ENCODE data around the gene IGF1R. TPM values are rescaled to one million over a fixed set of nuclear protein-coding genes. Genes with fewer than 3 reads are reported as not detected.

Gene IGF1R
- total RNA-seq, 5 donors from 2014 or later (not counting 1 experiment from before 2014, with no cell fraction given): 40.3 to 97.2 (median 79.4) TPM

DNA sequence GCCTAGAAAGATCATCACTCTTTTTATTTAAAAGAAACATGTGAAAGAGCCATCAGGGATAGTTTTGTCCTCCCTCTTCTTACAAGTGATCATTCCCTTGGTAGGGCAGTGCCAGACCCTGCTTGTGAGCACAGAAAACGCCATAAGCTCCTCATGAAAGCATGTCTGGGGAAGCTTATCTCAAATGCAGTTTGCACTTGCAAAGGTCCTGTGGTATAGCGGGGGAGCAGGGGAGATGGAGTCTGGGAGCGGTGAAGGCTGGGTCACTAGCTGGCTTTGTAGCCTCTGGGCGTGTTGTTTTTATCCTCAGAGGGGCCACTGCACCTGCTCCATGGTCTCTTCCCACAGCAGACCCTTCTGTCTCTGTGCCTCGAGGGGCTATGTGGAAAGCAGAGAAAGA is 141.9 kb downstream of the IGF1R start:
- H3K4me1 Mint-ChIP-seq: peaks cover 71 to 83% (median 79%) of the 10 kb centered on the region in 3 donors
- peaks cover 0 to 3% of the 10 kb centered on the region in 2 donors for H3K27me3 Mint-ChIP-seq
- WGBS (ENCODE audit: insufficient coverage): 71% methylated on average over 4 of the region's 5 CpGs
- H3K4me3 Mint-ChIP-seq: no peak overlapping the region
- no peak for ATAC-seq (replicated peaks in 1 of 4)
- Histone ChIP-seq H3K36me3 (ENCODE audit: control insufficient read depth in 2 of 2, extremely low read depth in 1 of 2, insufficient read depth in 1 of 2, low read length in 1 of 2) (no peaks in the 10 kb centered on the region), H3K4me3 (ENCODE audit: control insufficient read depth in 1 of 2, extremely low read depth in 1 of 2, low read length in 1 of 2) (no peak overlapping the region), H3K4me1 (ENCODE audit: control insufficient read depth in 1 of 2, extremely low read depth in 1 of 2, insufficient read depth in 2 of 2, low read length in 2 of 2) (peaks cover 5 to 7% of the 10 kb centered on the region in 2 experiments), H3K27ac (ENCODE audit: low read length) (no peak overlapping the region), H3K9me3 (no peaks in the 10 kb centered on the region), H3K27me3 (replicated peaks in 1 of 2; ENCODE audit: control insufficient read depth in 2 of 2, extremely low read depth in 1 of 2, insufficient read depth in 2 of 2, low read length in 1 of 2) (no peaks in the 10 kb centered on the region)
- H3K27ac Mint-ChIP-seq: no peak overlapping the region
- DNase-seq: no peak
- ChIA-PET CTCF (interaction anchor here in 1 of 2 donors (1.3 kb wide), 1 partner anchor 11 kb away, joined by 3 read pairs; no protein-coding TSS in a partner anchor), POLR2A (interaction anchor here in 1 of 2 donors (1.2 kb wide), 1 partner anchor 28 kb away, joined by 3 read pairs; no protein-coding TSS in a partner anchor)
- H3K9me3 Mint-ChIP-seq: no peaks in the 10 kb centered on the region
- H3K36me3 Mint-ChIP-seq: no peaks in the 10 kb centered on the region

GRCh38 chr15:98791046-98791701 is 142.8 kb downstream of the IGF1R start:
- WGBS (ENCODE audit: insufficient coverage): 94% methylated on average over 2 of the region's 2 CpGs
- CTCF ChIA-PET: interaction anchor here in 1 of 2 donors (1.3 to 1.5 kb wide), 2 partner anchors 8 to 12 kb away, joined by 3 read pairs; no protein-coding TSS in a partner anchor

DNA sequence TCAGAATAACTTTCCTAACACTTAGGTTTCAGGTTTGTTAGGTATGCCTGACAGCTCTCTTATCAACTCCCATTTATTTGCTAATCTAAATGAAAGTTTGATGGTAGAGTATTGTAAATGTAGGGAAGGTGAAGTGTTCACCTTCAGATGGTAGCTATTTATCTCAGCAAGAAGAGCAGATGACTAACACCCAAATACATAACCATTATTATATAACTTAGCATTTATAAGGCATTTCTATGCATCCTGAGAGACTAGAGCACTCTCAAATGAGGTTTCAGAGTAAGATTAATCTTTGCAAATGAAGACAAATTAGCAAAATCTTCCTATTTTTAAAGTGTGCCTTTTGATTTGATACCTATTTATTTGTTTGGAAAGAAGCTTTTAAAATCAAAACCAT is 143.8 kb downstream of the IGF1R start:
- Histone ChIP-seq H3K27ac (ENCODE audit: low read length) (no peak overlapping the region), H3K4me3 (ENCODE audit: control insufficient read depth in 1 of 2, extremely low read depth in 1 of 2, low read length in 1 of 2) (no peak overlapping the region), H3K27me3 (replicated peaks in 1 of 2; ENCODE audit: control insufficient read depth in 2 of 2, extremely low read depth in 1 of 2, insufficient read depth in 2 of 2, low read length in 1 of 2) (peaks cover 0 to 4% of the 10 kb centered on the region in 2 experiments), H3K4me1 (ENCODE audit: control insufficient read depth in 1 of 2, extremely low read depth in 1 of 2, insufficient read depth in 2 of 2, low read length in 2 of 2) (peaks cover 3 to 7% of the 10 kb centered on the region in 2 experiments), H3K9me3 (no peaks in the 10 kb centered on the region), H3K36me3 (ENCODE audit: control insufficient read depth in 2 of 2, extremely low read depth in 1 of 2, insufficient read depth in 1 of 2, low read length in 1 of 2) (no peaks in the 10 kb centered on the region)
- ChIA-PET POLR2A (interaction anchor here (0.6 to 0.8 kb wide), 2 partner anchors 107 to 139 kb away, joined by 4 read pairs; no protein-coding TSS in a partner anchor), CTCF (interaction anchor here in 1 of 2 donors (0.5 to 1.5 kb wide), 2 partner anchors 9 to 279 kb away, joined by 3 read pairs; no protein-coding TSS in a partner anchor)
- DNase-seq: no peak
- H3K4me1 Mint-ChIP-seq: peaks cover 72 to 84% (median 81%) of the 10 kb centered on the region in 3 donors
- H3K36me3 Mint-ChIP-seq: no peaks in the 10 kb centered on the region
- no peaks in the 10 kb centered on the region for H3K9me3 Mint-ChIP-seq
- ATAC-seq (replicated peaks in 1 of 4): no peak
- H3K27ac Mint-ChIP-seq: no peak overlapping the region
- H3K4me3 Mint-ChIP-seq: no peak overlapping the region
- peaks cover 0 to 3% of the 10 kb centered on the region in 2 donors for H3K27me3 Mint-ChIP-seq

More at GRCh38 chr15:98791046-98791701, 142.8 kb downstream of the IGF1R start:
- Histone ChIP-seq H3K9me3 (no peaks in the 10 kb centered on the region), H3K36me3 (ENCODE audit: control insufficient read depth in 2 of 2, extremely low read depth in 1 of 2, insufficient read depth in 1 of 2, low read length in 1 of 2) (no peaks in the 10 kb centered on the region), H3K27me3 (replicated peaks in 1 of 2; ENCODE audit: control insufficient read depth in 2 of 2, extremely low read depth in 1 of 2, insufficient read depth in 2 of 2, low read length in 1 of 2) (no peaks in the 10 kb centered on the region), H3K27ac (ENCODE audit: low read length) (no peak overlapping the region), H3K4me3 (ENCODE audit: control insufficient read depth in 1 of 2, extremely low read depth in 1 of 2, low read length in 1 of 2) (no peak overlapping the region), H3K4me1 (ENCODE audit: control insufficient read depth in 1 of 2, extremely low read depth in 1 of 2, insufficient read depth in 2 of 2, low read length in 2 of 2) (peaks cover 2 to 3% of the 10 kb centered on the region in 2 experiments)
- H3K36me3 Mint-ChIP-seq: no peaks in the 10 kb centered on the region
- POLR2A ChIA-PET: interaction anchor here in 1 of 2 donors (1.2 kb wide), 1 partner anchor 29 kb away, joined by 3 read pairs; no protein-coding TSS in a partner anchor
- DNase-seq: no peak
- peaks cover 0 to 3% of the 10 kb centered on the region in 2 donors for H3K27me3 Mint-ChIP-seq
- H3K9me3 Mint-ChIP-seq: no peaks in the 10 kb centered on the region
- no peak overlapping the region for H3K27ac Mint-ChIP-seq
- H3K4me3 Mint-ChIP-seq: no peak overlapping the region
- no peak for ATAC-seq (replicated peaks in 1 of 4)
- peaks cover 76 to 86% (median 76%) of the 10 kb centered on the region in 3 donors for H3K4me1 Mint-ChIP-seq

DNA sequence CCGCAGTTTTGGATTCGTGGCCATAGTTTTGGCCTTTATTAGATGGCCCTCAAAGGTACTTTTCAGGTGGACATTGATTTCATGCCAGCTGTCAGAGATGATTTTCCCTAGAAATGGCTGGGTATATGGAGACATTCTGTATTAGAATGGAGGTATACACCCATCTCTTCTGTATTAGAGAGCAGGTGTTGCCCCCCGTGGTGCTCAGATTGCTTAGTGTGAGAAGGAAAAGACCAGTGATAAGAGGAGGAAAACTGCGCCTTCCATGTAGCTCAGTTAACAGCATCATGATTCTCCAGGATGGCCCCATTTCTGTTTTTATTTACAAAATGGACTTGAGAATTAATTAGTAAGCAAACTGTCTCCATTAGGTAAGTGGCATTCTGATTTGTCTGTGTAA is 145.9 kb downstream of the IGF1R start:
- DNase-seq (no peak), ATAC-seq (replicated peaks in 1 of 4) (no peak)
- no peak overlapping the region for H3K4me3 Mint-ChIP-seq
- Histone ChIP-seq H3K36me3 (ENCODE audit: control insufficient read depth in 2 of 2, extremely low read depth in 1 of 2, insufficient read depth in 1 of 2, low read length in 1 of 2) (no peaks in the 10 kb centered on the region), H3K4me1 (ENCODE audit: control insufficient read depth in 1 of 2, extremely low read depth in 1 of 2, insufficient read depth in 2 of 2, low read length in 2 of 2) (peaks cover 0 to 11% of the 10 kb centered on the region in 2 experiments), H3K27me3 (replicated peaks in 1 of 2; ENCODE audit: control insufficient read depth in 2 of 2, extremely low read depth in 1 of 2, insufficient read depth in 2 of 2, low read length in 1 of 2) (peaks cover 0 to 4% of the 10 kb centered on the region in 2 experiments), H3K4me3 (ENCODE audit: control insufficient read depth in 1 of 2, extremely low read depth in 1 of 2, low read length in 1 of 2) (no peak overlapping the region), H3K9me3 (no peaks in the 10 kb centered on the region), H3K27ac (ENCODE audit: low read length) (no peak overlapping the region)
- POLR2A ChIA-PET: interaction anchor here in 1 of 2 donors (1.0 kb wide), 1 partner anchor 12 kb away, joined by 3 read pairs; no protein-coding TSS in a partner anchor
- H3K9me3 Mint-ChIP-seq: no peaks in the 10 kb centered on the region
- 93% methylated on average over 2 of the region's 4 CpGs for WGBS (ENCODE audit: insufficient coverage)
- no peak overlapping the region for H3K27ac Mint-ChIP-seq
- peaks cover 0 to 3% of the 10 kb centered on the region in 2 donors for H3K27me3 Mint-ChIP-seq
- CTCF ChIA-PET: no interaction called here
- H3K36me3 Mint-ChIP-seq: no peaks in the 10 kb centered on the region
- peaks cover 73 to 85% (median 81%) of the 10 kb centered on the region in 3 donors for H3K4me1 Mint-ChIP-seq

- no peaks in the 10 kb centered on the region for H3K36me3 ChIP-seq (ENCODE audit: control insufficient read depth in 2 of 2, extremely low read depth in 1 of 2, insufficient read depth in 1 of 2, low read length in 1 of 2)
- peaks cover 0 to 14% of the 10 kb centered on the region in 2 experiments for H3K4me1 ChIP-seq (ENCODE audit: control insufficient read depth in 1 of 2, extremely low read depth in 1 of 2, insufficient read depth in 2 of 2, low read length in 2 of 2)
- POLR2A ChIA-PET: no interaction called here
- ATAC-seq (replicated peaks in 1 of 4): no peak
- no peak overlapping the region for H3K4me3 ChIP-seq (ENCODE audit: control insufficient read depth in 1 of 2, extremely low read depth in 1 of 2, low read length in 1 of 2)
- H3K27me3 ChIP-seq (replicated peaks in 1 of 2; ENCODE audit: control insufficient read depth in 2 of 2, extremely low read depth in 1 of 2, insufficient read depth in 2 of 2, low read length in 1 of 2): peaks cover 0 to 4% of the 10 kb centered on the region in 2 experiments
- CTCF ChIA-PET: interaction anchor here in 1 of 2 donors (0.6 kb wide), 1 partner anchor 44 kb away, joined by 3 read pairs; no protein-coding TSS in a partner anchor
- DNase-seq: no peak
- H3K27me3 Mint-ChIP-seq: no peaks in the 10 kb centered on the region
- 100% methylated on average over 1 of the region's 3 CpGs for WGBS (ENCODE audit: insufficient coverage)
- no peaks in the 10 kb centered on the region for H3K9me3 Mint-ChIP-seq
- H3K27ac Mint-ChIP-seq: no peak overlapping the region
- H3K4me1 Mint-ChIP-seq: peaks cover 74 to 85% (median 81%) of the 10 kb centered on the region in 3 donors
- H3K4me3 Mint-ChIP-seq: no peak overlapping the region
- no peaks in the 10 kb centered on the region for H3K36me3 Mint-ChIP-seq
- H3K9me3 ChIP-seq: no peaks in the 10 kb centered on the region
- H3K27ac ChIP-seq (ENCODE audit: low read length): no peak overlapping the region
Observed at GRCh38 chr15:98794748-98795147, 146.4 kb downstream of the IGF1R start.

GRCh38 chr15:98795980-98796379 is 147.6 kb downstream of the IGF1R start:
- Histone ChIP-seq H3K4me1 (ENCODE audit: control insufficient read depth in 1 of 2, extremely low read depth in 1 of 2, insufficient read depth in 2 of 2, low read length in 2 of 2) (peaks cover 10 to 20% of the 10 kb centered on the region in 2 experiments), H3K27me3 (replicated peaks in 1 of 2; ENCODE audit: control insufficient read depth in 2 of 2, extremely low read depth in 1 of 2, insufficient read depth in 2 of 2, low read length in 1 of 2) (peaks cover 0 to 4% of the 10 kb centered on the region in 2 experiments), H3K27ac (ENCODE audit: low read length) (no peak overlapping the region), H3K4me3 (ENCODE audit: control insufficient read depth in 1 of 2, extremely low read depth in 1 of 2, low read length in 1 of 2) (no peak overlapping the region), H3K9me3 (no peaks in the 10 kb centered on the region), H3K36me3 (ENCODE audit: control insufficient read depth in 2 of 2, extremely low read depth in 1 of 2, insufficient read depth in 1 of 2, low read length in 1 of 2) (no peaks in the 10 kb centered on the region)
- Mint-ChIP-seq H3K36me3 (no peaks in the 10 kb centered on the region), H3K27ac (no peak overlapping the region), H3K9me3 (no peaks in the 10 kb centered on the region), H3K4me3 (no peak overlapping the region), H3K4me1 (peaks cover 73 to 84% (median 81%) of the 10 kb centered on the region in 3 donors), H3K27me3 (no peaks in the 10 kb centered on the region)
- WGBS (ENCODE audit: insufficient coverage): 69% methylated on average over 8 of the region's 10 CpGs
- ChIA-PET POLR2A (no interaction called here), CTCF (no interaction called here)
- ATAC-seq (replicated peaks in 1 of 4) (no peak), DNase-seq (no peak)
